NCI-H2196 treated with DMSO at 0.1 percent for 48 hours (cell line): Measurements from ENCODE around the gene PBRM1.

Experiments
- DNase-seq: peaks from one replicate; lab custom pipeline; 2025; ENCODE audit not compliant: unreplicated experiment; lab: John Stamatoyannopoulos, UW

The PBRM1 gene

DNA sequence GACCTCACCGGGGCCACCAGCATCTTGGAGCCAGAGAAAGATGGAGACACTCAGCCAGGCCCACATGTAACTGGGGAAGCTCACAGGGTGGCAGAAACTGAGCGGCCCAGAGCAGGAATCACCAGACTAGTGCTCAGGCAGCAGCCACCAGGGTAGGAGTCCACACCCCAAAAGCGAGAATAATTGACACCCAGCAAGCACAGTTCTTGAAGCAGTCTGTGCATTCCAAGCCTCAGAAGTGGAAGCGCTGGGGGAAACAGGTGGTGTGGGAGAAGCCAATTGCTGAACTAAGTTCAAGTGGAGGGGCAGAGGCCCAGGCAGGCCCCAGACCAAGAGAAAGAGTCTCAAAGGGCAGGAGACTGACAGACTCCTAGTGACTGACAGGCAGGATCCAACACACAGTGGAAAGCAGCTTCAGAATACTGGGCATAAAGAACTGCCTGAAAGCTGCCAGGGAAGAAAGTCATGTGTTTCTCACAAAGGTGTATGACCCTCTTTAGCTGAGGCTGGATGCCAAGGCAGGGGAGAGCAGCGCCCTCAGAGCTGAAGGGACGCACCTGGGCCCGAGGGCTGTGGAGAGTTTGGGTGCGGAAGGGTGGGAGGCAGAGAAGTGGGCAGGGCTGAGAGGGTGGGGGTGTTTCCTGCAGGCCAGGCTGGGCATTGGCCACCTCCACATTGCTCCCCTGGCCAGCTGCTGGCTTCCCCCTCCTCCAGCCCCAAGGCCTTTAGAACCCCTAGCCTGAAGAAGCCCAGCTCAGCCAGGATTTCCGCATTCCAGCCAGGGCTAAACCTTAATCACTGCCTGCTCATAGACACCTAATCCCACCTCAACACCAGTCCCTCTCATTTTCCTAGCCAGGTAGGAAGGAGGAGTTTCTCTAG is 159.8 kb downstream of the PBRM1 start:
- no peak for DNase-seq

DNA sequence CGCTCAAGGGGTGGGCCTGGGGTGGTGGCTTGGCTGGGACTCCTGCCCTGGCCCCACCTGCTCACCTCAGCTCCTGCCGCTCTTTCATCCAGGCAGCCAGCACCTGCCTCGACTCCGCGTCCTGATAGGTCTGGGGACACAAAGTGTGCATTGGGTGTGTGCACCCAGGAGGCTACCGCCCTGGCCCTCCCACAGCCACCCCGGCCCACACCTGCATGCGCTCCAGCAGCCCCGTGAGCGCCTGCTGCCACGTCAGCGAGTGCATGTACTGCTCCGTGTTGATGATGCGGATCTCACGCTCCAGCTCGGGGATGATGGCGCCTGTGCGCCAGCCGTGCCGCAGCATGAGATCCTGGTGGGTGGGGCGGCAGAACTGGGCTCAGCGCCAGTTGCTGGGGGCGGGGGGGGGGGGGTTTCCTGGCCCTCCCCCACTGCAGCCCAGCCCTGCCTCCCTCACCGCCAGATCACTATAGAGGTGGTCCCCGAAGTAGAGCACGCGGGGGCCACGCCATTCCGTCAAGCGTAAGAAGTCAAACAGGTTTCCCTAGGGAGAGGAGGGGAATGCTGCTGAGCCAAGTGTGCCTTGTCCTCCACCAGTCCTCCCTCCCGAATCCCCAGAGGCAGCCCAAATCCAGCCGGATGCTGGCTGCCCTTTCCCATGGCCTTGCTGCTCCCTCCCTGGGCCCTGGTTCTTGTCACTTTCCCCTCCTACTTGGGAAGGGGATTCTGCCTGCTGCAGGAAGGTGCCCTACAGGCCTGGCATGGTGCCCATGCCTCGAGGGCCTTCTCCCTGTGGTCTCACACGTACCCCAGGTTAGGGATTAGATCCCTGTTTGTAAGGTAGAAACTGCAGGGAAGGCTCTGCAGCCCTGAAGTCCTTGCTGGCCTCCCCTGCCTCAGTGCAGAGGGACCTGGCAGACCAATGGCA is 160.7 kb downstream of the PBRM1 start:
- DNase-seq: no peak

DNA sequence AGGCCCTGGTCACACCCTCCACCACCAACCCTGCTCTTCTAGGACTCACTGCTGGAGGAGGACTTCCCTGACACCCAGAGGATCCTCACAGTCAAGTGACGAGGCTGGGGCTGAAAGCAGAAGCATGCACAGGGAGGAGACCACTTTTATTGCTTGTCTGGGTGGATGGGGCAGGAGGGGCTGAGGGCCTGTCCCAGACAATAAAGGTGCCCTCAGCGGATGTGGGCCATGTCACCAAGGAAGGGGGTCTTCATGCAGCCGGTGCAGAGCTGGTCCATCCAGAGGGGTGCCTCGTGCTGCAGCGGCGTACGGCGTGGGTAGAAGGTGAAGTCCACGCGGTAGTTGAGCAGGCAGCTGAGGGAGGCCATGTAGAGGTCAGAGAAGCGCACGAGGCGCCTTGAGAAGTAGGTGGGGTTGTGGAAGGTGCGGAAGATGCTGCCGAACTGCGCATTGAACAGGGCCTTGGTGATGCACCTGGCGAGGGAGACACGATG is 161.4 kb downstream of the PBRM1 start:
- DNase-seq: no peak

DNA sequence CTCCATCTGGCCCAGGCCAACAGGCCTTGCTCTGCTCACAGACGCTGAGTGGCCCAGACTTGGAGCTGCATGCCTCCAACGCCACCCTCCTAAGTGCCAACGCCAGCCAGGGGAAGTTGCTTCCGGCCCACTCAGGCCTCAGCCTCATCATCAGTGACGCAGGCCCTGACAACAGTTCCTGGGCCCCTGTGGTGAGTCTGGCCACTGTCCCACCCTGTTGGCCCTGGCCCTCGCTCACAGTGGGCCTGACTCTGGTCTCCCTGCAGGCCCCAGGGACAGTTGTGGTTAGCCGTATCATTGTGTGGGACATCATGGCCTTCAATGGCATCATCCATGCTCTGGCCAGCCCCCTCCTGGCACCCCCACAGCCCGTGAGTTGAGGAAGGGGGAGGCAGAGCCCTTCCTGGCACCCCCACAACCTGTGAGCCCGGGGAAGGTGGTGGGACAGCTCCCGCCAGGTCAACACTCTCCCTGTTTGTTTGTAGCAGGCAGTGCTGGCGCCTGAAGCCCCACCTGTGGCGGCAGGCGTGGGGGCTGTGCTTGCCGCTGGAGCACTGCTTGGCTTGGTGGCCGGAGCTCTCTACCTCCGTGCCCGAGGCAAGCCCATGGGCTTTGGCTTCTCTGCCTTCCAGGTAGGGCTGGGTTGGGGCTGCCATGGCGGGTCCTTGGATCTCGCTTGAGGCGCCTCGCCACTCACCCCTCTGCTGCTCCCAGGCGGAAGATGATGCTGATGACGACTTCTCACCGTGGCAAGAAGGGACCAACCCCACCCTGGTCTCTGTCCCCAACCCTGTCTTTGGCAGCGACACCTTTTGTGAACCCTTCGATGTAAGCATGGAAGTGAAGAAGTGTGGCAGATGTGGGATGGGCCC is 162.1 kb downstream of the PBRM1 start:
- no peak for DNase-seq

DNA sequence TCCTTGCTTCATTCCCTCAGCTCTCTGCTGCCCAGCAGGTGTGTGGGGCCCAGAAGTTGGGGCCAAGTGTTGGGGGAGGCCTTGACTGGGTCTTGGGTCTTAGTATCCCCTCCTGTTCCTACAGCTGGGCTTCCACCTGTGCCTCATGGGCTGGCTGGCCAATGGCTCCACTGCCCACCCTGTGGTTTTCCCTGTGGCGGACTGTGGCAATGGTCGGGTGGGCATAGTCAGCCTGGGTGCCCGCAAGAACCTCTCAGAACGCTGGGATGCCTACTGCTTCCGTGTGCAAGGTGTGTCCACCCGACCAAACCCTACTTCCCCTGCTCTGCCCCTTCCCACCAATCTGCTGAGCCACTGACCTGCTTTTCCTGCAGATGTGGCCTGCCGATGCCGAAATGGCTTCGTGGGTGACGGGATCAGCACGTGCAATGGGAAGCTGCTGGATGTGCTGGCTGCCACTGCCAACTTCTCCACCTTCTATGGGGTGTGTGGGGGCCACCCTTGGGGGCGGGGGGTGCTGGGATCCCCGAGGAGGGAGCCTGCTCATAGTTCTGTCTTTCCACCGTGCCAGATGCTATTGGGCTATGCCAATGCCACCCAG is 163.0 kb downstream of the PBRM1 start:
- no peak for DNase-seq

DNA sequence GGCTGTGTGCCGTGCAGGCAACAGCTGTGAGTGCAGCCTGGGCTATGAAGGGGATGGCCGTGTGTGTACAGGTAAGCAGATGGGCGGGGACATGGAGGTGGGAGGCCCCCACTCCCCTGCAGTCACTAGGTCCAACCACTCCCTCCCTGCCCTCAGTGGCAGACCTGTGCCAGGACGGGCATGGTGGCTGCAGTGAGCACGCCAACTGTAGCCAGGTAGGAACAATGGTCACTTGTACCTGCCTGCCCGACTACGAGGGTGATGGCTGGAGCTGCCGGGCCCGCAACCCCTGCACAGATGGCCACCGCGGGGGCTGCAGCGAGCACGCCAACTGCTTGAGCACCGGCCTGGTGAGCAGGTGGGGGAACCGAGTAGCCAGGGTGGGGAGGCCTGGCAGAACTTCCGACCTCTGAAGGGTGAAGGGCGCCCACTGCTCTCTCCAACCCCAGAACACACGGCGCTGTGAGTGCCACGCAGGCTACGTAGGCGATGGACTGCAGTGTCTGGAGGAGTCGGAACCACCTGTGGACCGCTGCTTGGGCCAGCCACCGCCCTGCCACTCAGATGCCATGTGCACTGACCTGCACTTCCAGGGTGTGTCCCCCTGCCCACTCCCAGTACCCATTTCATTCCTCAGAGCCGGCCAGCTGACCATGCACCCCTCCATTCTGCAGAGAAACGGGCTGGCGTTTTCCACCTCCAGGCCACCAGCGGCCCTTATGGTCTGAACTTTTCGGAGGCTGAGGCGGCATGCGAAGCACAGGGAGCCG is 163.6 kb downstream of the PBRM1 start:
- DNase-seq: no peak

DNA sequence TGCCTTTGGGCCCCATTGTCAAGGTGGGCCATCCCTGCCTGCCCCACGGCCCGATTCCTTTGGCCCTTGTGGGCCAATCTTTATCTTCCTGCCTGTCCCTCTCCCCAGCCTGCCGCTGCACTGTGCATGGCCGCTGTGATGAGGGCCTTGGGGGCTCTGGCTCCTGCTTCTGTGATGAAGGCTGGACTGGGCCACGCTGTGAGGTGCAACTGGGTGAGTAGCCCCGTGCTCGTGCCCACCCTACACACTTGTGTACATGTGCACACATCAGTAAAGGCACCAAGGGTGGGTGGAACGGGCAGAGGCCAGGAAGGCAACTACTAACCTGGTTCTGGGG is 164.3 kb downstream of the PBRM1 start:
- DNase-seq: no peak

DNA sequence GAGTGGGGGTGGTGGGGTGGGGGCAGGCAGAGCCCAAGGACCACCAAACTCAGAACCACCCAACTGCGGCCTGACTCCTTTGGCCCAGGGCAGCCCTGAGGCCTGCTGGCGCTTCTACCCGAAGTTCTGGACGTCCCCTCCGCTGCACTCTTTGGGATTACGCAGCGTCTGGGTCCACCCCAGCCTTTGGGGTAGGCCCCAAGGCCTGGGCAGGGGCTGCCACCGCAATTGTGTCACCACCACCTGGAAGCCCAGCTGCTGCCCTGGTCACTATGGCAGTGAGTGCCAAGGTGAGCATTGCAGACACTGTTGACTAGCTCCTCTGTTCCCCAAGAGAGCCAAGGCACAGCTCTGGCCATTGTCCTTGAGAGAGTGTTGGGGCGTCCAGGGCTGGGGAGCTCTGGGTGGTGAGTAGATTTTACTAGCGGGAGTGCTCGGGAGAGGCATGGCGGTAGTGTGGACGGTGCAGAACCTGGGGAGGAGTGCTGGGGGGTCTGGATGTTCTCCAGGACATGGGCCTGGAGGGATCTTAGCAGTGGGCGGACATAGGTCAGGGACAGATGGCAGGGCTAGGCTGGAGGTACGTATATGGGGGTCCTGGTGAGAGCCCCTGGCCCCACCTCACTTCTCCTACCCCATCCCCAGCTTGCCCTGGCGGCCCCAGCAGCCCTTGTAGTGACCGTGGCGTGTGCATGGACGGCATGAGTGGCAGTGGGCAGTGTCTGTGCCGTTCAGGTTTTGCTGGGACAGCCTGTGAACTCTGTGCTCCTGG is 164.8 kb downstream of the PBRM1 start:
- DNase-seq: no peak

DNA sequence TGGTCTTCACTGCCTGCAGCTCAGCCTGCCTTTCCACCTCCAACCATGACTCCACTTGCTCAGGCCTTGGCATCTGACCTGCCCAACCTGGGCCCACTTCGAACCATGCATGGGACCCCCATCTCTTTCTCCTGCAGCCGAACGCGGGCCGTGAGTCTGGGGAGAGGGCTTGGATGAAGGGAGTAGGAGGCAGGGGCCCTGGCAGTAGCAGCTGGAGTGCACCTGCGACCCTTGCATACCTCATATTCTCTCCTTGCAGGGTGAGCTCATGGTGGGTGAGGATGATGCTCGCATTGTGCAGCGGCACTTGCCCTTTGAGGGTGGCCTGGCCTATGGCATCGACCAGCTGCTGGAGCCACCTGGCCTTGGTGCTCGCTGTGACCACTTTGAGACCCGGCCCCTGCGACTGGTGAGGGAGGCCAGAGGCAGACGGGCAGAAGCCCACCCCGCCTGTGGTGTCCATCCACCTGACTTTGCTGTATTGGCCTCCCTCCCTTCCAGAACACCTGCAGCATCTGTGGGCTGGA is 165.5 kb downstream of the PBRM1 start:
- DNase-seq: no peak

DNA sequence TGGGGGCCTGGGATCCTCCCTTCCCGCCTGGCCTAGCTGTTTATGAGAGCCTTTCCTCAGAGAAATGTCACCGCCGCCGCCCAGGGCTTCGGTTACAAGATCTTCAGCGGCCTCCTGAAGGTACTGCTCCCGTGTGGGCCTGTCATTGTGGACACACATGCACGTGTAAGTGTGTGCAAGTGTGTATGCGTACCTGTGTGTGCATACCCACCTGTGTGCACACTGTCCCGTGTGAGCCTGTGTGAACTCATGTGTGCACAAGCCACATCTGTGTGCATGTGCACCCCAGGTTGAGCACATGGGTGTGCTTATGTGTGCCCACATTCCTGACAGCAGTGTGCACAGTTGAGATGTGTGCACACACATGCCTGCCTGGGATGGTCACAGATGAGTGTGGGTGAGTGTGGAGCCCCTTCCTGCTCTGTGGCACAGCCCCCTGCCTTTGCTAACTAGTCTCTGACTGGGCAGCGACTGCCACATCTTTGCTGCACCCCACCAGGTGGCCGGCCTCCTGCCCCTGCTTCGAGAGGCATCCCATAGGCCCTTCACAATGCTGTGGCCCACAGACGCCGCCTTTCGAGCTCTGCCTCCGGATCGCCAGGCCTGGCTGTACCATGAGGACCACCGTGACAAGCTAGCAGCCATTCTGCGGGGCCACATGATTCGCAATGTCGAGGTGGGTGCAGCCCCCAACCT is 166.1 kb downstream of the PBRM1 start:
- DNase-seq: no peak

DNA sequence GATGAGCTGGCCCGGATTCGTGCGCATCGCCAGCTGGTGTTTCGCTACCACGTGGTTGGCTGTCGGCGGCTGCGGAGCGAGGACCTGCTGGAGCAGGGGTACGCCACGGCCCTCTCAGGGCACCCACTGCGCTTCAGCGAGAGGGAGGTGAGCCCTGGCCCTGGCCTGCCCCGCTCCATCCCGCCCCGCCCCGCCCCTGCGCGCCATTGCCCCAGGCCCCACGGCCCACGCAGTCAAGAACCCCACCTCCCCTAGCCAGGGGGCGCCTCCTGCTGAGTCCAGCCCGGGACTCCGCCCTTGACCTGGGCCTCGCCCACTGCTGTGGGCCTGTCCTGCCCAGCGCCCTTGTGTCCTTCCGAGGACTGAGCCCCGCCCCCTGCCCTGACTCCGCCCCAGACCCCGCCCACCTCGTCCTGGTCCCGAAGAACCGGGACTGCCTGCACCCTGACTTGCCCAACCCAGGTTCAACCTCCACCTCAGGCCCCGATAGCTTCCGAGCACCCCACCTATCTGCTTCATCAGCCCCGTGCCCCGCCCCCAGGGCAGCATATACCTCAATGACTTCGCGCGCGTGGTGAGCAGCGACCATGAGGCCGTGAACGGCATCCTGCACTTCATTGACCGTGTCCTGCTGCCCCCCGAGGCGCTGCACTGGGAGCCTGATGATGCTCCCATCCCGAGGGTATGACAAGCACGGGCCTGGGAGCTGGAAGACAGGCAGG is 166.8 kb downstream of the PBRM1 start:
- no peak for DNase-seq

DNA sequence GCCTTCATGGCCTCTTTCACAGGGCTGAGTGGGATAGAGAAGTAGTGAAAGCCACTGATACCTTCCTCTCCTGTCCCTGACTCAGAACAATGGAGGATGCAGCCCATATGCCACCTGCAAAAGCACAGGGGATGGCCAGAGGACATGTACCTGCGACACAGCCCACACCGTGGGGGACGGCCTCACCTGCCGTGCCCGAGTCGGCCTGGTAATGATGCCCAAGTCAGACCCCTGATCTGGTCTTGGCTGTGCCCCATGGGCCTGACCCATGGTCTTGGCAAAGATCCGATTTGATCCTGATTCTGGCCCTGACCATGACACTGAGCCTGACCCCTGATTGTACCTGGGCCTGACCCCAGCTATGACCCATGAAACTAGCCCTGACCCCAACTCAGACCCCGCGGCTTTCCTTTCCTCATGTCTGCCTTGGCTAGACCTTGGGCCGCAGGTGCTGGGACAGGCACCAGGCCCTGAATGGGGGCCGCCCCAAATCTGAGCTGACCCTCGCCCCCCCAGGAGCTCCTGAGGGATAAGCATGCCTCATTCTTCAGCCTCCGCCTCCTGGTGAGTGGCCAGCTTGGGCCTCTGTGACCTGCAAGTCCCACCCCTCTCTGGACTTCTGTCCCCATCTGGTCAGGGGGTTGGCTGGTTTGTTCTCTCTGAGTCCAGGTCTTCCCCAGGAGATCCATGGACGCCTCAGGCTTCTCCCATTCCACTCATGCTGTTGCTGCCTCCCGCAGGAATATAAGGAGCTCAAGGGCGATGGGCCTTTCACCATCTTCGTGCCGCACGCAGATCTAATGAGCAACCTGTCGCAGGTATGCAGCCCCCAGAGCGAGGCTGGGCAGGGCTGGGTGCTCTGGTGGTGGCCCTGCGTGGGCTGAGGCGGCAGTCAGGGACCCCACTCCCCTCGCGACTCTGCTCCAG is 167.7 kb downstream of the PBRM1 start:
- no peak for DNase-seq

DNA sequence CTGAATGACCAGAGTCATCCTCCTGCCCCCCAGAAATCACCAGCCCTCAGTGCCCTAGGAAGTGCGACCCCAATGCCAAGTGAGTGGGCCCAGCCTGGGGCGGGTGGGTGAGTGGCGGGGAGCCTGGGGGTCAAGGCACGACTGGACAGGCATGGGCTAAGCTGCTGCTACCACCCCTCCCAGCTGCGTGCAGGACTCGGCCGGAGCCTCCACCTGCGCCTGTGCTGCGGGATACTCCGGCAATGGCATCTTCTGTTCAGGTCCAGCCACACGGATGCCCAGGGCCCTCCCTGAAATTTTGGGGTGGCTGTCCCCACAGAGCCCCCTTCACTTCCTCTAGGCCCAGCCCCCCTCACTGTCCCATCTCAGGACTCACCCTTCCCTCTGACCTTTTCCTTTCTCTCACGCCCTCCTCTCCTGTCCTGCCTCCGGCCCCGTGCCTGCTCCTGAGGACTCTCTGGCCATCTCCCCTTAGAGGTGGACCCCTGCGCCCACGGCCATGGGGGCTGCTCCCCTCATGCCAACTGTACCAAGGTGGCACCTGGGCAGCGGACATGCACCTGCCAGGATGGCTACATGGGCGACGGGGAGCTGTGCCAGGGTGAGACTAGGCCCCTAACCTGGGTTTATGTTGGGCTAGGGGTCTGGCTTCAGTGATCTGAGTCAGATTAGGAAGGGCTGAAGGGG is 169.1 kb downstream of the PBRM1 start:
- DNase-seq: no peak

DNA sequence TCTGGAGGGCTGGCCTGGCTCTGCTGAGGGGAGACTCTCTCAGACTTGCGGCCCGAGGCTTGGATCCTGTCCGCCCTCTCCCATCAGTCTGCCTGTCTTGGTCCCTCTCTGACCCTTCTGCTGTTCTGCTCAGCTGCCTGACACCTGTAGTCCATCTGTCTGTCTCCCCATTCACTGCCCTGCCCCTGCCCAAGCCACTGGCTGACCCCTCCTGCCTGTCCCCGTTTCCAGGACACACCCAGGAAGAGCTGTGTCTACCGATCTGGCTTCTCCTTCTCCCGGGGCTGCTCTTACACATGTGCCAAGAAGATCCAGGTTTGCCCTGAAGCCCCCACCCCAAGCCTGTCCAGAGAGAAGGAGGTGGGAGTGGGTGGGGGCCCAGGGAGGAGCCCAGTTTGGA is 170.5 kb downstream of the PBRM1 start:
- DNase-seq: no peak

DNA sequence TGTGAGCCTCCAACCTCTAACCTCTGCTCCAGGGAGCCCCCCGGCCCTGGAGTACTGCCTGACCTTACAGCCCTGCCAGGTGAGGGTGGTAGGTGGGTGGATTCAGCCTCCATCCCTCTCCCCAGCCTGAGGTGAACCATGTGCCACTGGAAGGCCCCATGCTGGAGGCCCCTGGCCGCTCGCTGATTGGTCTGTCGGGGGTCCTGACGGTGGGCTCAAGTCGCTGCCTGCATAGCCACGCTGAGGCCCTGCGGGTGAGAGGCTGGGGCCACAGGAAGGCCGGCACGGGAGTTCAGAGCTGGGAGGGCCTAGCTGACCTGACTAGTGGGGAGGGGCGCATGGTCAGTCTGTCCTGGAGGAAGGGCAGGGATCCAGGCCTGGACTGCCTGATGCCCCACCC is 171.1 kb downstream of the PBRM1 start:
- DNase-seq: no peak

DNA sequence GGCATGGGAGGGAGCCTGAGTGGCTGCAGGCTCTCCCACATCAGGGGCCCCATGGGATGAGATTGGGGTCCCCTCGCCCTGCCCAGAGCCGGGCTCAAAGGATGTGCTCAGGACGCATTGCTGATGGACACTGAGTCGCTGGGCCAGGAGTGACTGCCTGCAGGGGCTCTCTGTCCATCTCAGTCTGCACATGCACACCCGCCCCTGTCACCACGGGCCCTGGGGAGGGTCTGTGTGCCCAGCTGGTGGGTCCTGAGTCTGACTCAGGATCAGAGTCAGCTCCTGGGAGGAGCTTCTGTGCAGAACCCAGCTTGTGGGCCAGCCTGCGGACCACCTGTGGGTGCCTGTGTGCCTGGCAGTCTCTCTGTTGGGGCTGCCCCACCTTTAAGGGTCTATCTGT is 172.4 kb downstream of the PBRM1 start:
- no peak for DNase-seq
